Type B pancreatic cell (in vitro differentiated cells): ENCODE data around the gene CD244. TPM values are rescaled to one million over a fixed set of nuclear protein-coding genes. Genes with fewer than 3 reads are reported as not detected.

ENCODE experiments used
- DNase-seq: peaks from one replicate; pipeline ENCODE4 v3.0.0; 2021; ENCODE audit warnings: mixed read lengths; ENCODE audit not compliant: unreplicated experiment; ENCODE audit errors: extremely low spot score
- H3K27ac Mint-ChIP-seq: 2 replicates; pipeline ENCODE4 v1.8.0; 2021; ENCODE audit warnings: mild to moderate bottlenecking, mixed read lengths
- H3K27me3 Mint-ChIP-seq: 2 replicates; pipeline ENCODE4 v1.8.0; 2021; ENCODE audit warnings: mixed read lengths
- H3K36me3 Mint-ChIP-seq: 2 replicates; pipeline ENCODE4 v1.8.0; 2021; ENCODE audit warnings: mixed read lengths
- H3K4me1 Mint-ChIP-seq: one replicate; pipeline ENCODE4 v1.8.0; 2021; ENCODE audit warnings: mixed read lengths; ENCODE audit not compliant: unreplicated experiment
- H3K4me3 Mint-ChIP-seq: 2 replicates; pipeline ENCODE4 v1.8.0; 2021; ENCODE audit warnings: mild to moderate bottlenecking, mixed read lengths
- H3K9me3 Mint-ChIP-seq: 2 replicates; pipeline ENCODE4 v1.8.0; 2021; ENCODE audit warnings: mixed read lengths
- total RNA-seq: library from RNA; stranded (reverse); gene quantifications from 2 replicates; pipeline ENCODE4 v1.2.1, GENCODE V29; 2021; ENCODE audit warnings: low replicate concordance
- TF ChIP-seq, protein P1 (sequence below): fragments of 200-600 bp; sonication (generic); conservative IDR thresholded peaks from 2 replicates; pipeline ENCODE4 v1.5.0; 2021; ENCODE audit warnings: antibody characterized with exemption, mild to moderate bottlenecking

CD244 gene
- total RNA-seq, 1 donor from 2014 or later, result 0.56 TPM

DNA sequence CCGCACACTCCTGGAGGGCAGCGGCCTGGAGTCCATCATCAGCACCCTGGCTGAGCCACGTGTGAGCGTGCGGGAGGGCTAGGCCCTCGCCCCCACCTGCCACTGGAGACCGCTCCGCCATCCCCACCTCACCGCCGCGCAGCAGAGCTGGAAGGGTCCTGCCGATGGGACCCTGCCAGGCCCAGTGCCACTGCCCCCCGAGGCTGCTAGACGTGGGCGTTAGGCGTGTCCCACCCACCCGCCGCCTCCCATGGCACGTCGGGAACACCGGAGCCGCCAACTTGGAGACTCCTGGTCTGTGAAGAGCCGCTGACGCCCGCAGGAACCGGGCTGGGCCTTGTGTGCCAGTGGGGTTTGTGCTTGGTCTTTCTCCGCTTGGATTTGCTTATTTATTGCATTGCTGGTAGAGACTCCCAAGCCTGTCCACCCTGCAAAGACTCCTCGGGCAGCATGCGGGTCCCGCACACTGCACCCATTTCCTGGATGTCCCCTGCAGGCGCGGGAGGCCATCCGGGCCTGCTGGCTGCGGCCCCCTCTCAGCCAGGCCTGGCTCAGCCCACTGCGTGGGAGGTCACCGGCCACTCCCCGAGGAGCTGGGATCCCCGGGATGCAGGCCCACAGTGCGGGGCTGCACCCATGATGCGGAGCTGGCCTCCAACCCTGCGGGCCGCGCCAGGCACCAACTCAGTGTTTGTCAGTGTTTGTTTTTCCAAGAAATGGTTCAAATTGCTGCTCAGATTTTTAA is 60.7 kb downstream of the CD244 start:
- H3K9me3 Mint-ChIP-seq, result peaks cover 4% of the 10 kb centered on the region
- TF ChIP-seq, protein P1, sequence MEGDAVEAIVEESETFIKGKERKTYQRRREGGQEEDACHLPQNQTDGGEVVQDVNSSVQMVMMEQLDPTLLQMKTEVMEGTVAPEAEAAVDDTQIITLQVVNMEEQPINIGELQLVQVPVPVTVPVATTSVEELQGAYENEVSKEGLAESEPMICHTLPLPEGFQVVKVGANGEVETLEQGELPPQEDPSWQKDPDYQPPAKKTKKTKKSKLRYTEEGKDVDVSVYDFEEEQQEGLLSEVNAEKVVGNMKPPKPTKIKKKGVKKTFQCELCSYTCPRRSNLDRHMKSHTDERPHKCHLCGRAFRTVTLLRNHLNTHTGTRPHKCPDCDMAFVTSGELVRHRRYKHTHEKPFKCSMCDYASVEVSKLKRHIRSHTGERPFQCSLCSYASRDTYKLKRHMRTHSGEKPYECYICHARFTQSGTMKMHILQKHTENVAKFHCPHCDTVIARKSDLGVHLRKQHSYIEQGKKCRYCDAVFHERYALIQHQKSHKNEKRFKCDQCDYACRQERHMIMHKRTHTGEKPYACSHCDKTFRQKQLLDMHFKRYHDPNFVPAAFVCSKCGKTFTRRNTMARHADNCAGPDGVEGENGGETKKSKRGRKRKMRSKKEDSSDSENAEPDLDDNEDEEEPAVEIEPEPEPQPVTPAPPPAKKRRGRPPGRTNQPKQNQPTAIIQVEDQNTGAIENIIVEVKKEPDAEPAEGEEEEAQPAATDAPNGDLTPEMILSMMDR, result no peak
- no peak overlapping the region for H3K4me3 Mint-ChIP-seq
- no peaks in the 10 kb centered on the region for H3K27me3 Mint-ChIP-seq
- H3K4me1 Mint-ChIP-seq, result no peaks in the 10 kb centered on the region
- no peak overlapping the region for H3K27ac Mint-ChIP-seq
- DNase-seq, result no peak
- no peaks in the 10 kb centered on the region for H3K36me3 Mint-ChIP-seq

DNA sequence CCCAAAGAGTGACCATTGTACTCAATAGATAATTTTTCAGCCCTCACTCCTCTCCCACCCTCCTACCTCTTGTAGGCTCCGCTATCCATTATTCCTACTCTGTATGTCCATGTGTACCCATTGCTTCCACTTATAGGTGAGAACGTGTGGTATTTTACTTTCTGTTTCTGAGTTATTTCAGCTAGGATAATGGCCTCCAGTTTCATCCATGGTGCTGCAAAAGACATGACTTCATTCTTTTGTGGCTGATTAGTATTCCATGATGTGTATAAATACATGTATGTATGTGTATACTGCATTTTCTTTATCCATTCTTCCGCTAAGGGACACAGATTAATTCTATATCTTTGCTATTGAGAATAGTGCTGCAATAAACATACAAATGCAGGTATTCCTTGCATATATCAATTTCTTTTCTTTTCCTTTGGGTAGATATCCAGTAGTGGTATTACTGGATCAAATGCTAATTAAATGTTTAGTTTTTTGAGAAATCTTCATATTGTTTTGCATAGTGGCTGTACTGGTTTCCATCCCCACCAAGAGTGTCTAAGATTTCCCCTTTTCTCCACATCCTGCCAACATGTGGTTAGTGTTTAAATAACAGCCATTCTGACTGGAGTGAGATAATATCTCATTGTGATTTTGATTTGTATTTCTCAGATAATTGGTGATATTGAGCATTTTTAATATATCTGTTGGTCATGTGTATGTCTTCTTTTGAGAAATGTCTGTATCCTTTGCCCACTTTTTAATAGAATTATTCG is 61.9 kb downstream of the CD244 start:
- Mint-ChIP-seq H3K4me1 (no peaks in the 10 kb centered on the region), H3K27ac (no peak overlapping the region), H3K9me3 (peaks cover 4% of the 10 kb centered on the region), H3K4me3 (no peak overlapping the region), H3K36me3 (no peaks in the 10 kb centered on the region), H3K27me3 (no peaks in the 10 kb centered on the region)
- TF ChIP-seq, protein P1, result no peak
- no peak for DNase-seq

DNA sequence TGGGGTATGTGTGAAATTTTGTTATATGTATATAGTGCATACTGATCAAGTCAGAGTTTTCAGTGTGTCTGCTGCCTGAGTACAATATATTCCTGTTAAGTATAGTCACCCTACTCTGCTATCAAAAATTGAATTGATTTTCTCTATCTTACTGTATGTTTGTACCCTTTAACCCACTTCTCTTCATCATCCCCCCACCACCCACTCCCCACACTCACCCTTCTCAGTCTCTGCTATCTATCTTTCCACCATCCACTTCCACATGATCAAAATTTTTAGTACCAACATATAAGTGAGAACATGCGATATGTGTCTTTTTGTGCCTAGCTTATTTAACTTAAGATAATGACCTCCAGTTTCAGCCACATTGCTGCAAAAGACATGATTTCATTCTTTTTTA is 62.5 kb downstream of the CD244 start:
- Mint-ChIP-seq H3K4me1 (no peaks in the 10 kb centered on the region), H3K4me3 (no peak overlapping the region), H3K27me3 (no peaks in the 10 kb centered on the region), H3K36me3 (no peaks in the 10 kb centered on the region), H3K9me3 (peaks cover 4% of the 10 kb centered on the region), H3K27ac (no peak overlapping the region)
- TF ChIP-seq, protein P1, result no peak
- DNase-seq, result no peak

DNA sequence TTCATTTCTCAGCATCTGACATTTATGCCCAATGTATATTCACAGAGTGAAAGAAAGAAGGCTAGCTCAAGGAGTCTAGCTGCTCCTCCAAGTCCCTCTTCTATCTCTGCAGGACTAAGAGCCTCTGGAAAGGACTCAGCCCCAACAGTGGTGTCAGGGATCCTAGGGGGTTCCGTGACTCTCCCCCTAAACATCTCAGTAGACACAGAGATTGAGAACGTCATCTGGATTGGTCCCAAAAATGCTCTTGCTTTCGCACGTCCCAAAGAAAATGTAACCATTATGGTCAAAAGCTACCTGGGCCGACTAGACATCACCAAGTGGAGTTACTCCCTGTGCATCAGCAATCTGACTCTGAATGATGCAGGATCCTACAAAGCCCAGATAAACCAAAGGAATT is 63.0 kb downstream of the CD244 start:
- no peaks in the 10 kb centered on the region for H3K27me3 Mint-ChIP-seq
- H3K4me3 Mint-ChIP-seq, result no peak overlapping the region
- no peak for DNase-seq
- H3K4me1 Mint-ChIP-seq, result no peaks in the 10 kb centered on the region
- TF ChIP-seq, protein P1, result no peak
- H3K9me3 Mint-ChIP-seq, result peaks cover 4% of the 10 kb centered on the region
- no peak overlapping the region for H3K27ac Mint-ChIP-seq
- H3K36me3 Mint-ChIP-seq, result no peaks in the 10 kb centered on the region

DNA sequence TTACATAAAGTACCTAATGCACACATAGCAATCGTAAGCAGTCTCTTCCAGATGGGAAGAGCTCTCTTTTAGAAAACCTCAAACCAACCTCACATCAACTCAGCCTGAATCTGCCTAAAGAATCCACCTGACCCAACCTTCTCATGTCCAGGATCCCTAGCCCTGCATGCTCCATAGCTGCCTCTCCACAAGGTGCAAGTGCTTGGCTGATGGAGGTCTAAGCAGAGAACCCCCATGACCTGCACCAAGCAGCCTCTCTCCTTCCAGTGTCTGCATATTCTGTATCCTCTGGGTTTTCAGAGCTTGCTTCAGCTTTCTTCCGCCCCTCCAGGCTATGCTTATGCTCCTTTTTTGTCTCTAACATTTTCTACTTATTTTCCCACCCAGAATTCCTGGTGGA is 64.2 kb downstream of the CD244 start:
- Mint-ChIP-seq H3K4me3 (no peak overlapping the region), H3K4me1 (no peaks in the 10 kb centered on the region), H3K36me3 (no peaks in the 10 kb centered on the region), H3K27ac (no peak overlapping the region), H3K27me3 (no peaks in the 10 kb centered on the region), H3K9me3 (no peaks in the 10 kb centered on the region)
- TF ChIP-seq, protein P1, result no peak
- no peak for DNase-seq
